Cardiac fibroblast (primary cell): ENCODE results near the gene CAD.

ENCODE experiments used
- DNase-seq, 2 donors: peaks; one replicate each; pipeline versions ENCODE4 v3.0.0 to v3.0.0-alpha.2; 2010; ENCODE audit warnings: low read depth in 2 of 2
- H3K4me3 ChIP-seq, 2 donors: replicated peaks in 1 of 2; 1 replicate in 1 of 2; 2 replicates in 1 of 2; pipeline ENCODE4 v1.5.1; 2011; ENCODE audit warnings: low read depth in 2 of 2, low read length in 2 of 2, mild to moderate bottlenecking in 2 of 2, moderate library complexity in 1 of 2
- TF ChIP-seq, protein P1 (sequence below): IDR thresholded peaks from one replicate; pipeline ENCODE4 v1.5.1; 2011; ENCODE audit warnings: low read depth, mild to moderate bottlenecking, low read length, inconsistent platforms

Gene CAD

DNA sequence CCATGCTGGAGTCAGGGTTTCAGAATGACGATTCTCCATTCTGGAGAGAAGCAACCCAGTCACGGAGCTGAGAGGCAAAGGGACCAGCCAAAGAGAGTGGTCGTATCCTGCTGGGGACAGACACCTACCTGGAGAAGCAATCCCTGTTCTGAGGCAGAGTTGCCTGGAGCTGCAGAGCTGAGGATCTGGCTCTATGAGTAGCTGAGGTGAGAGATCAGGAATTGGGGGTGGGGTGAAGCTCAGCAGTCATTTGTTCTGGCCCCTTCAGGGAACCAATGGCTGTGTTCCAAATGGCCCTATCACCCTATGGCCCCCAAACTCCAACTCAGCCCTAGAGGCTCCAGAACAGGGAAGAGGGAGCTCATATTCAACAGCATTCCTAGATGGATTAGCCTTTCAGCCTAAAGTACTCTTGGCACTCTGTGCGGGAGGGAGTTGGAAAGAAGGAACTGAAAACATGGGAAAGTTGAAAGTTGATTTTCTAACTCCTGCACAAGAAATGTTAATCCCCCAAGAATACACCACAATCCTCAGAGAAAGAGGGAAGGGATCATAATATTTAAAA, 8.6 kb upstream of the CAD start:
- no peak for DNase-seq
- H3K4me3 ChIP-seq = no peak overlapping the region
- TF ChIP-seq, protein P1, sequence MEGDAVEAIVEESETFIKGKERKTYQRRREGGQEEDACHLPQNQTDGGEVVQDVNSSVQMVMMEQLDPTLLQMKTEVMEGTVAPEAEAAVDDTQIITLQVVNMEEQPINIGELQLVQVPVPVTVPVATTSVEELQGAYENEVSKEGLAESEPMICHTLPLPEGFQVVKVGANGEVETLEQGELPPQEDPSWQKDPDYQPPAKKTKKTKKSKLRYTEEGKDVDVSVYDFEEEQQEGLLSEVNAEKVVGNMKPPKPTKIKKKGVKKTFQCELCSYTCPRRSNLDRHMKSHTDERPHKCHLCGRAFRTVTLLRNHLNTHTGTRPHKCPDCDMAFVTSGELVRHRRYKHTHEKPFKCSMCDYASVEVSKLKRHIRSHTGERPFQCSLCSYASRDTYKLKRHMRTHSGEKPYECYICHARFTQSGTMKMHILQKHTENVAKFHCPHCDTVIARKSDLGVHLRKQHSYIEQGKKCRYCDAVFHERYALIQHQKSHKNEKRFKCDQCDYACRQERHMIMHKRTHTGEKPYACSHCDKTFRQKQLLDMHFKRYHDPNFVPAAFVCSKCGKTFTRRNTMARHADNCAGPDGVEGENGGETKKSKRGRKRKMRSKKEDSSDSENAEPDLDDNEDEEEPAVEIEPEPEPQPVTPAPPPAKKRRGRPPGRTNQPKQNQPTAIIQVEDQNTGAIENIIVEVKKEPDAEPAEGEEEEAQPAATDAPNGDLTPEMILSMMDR = no peak

DNA sequence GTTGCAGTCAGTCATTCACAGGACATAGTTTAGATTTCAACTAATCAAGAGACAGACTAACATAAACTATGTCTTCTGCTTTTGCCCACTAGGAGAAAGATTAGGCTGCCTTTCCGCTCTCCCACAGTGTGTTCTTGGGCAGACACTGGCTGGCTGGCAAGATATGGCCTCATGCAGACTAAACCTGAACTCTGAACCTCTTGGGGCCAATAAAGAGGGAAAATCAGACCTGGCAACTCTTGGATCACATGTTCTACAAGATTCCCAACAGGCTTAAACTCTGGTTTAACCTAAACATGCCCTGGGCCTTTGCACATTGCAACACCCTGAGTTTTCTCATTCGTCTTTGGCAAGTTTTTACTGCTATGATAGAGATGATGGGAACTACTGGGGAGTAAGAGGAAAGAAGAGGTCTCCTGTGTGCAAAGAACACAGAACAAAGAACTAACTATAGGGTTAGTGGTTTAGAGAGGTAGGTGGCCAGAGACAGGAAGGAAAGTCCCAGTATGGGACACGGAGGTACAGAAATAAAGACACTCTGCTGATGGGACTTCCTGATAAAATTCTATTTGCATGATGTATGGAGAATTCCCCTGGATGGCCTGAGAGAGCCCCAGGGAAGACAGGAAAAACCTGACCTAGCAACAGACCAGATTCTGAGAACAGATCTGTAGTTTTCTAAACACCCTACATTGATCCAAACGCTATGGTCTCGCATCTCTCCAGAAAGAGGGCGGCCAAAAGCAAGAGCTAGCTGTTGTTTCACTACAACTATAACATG, 7.4 kb upstream of the CAD start:
- peak in 1 of 2 donors; percentile 30 for DNase-seq
- H3K4me3 ChIP-seq = no peak overlapping the region
- TF ChIP-seq, protein P1 = no peak

DNA sequence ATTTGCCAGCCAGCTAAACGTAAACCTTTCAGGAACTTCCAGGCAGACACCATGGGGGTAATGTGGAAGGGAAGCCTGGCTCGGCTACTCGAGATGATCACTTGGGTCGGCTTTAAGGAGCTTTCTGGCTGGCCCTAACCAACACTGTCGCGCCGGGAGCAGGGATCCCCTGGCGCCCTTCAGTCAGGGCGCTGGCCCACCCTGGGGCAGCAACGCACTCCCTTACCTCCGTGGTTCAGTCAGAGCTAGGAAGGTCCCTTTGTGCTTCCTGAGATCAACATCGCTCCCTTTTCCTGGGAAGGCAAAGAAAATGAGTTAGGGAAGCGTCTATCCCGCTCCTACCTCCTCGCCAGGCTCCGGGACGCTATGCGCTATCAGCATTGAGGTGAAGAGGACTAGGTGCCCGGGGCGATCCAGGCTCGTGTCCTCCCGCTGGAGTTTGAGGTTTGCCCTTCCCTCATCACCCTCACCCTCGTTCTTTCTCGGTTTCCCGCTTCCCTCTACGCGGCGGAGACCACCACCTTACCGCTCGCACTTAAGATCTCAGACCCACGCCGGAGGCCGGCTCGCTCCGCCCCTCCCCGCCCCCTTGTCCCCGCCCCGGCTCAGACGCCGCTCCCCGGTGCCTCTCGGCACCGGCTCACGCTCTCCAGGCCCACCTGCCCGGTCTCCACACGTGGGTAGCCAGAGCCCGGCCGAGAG, 5.8 kb upstream of the CAD start:
- DNase-seq = peak in 1 of 2 donors; percentile 26
- H3K4me3 ChIP-seq = peak overlapping the region; percentile 77 to 81
- TF ChIP-seq, protein P1 = no peak

DNA sequence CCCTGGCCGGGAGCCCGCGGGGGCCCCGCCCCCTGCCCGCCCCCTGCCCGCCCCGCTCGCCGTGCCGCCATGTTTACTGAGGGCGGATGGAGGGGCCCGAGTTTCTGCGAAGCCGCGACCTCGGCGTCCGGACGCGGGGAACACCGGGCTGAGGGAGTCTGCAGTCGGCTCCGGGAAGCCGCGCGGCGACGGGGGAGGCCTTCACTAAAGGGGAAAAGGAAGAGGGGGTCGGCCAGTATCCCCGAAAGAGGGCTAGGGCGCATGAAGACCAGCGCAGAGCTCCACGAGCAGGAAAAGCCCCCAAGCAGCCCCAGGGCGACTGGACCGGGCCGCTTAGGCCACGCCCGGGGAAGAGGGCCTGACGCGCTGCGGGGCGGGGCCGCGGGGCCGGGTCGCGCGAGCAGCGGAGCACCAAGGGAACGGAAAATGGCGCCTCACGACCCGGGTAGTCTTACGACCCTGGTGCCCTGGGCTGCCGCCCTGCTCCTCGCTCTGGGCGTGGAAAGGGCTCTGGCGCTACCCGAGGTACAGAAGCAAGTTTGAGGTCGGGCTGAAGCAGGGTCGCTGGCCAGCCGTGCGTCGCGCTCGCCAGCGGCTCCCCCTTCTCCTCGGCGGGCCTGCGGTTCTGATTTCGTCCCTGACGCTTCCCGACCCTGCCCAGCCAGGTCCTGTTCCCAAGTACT, 5.1 kb upstream of the CAD start, which contains the start of the genes ATRAID and SLC5A6:
Gene ATRAID, plus strand, starts transcription at position 99 of the 683 bp plus-strand sequence. Its CDS starts 328 bp downstream, at position 427.
Gene SLC5A6, minus strand, starts transcription at position 326 of the 683 bp plus-strand sequence. CDS start 4,618 bp downstream, outside the sequence.
- peak; percentile 88 to 91 for DNase-seq
- TF ChIP-seq, protein P1 = no peak

DNA sequence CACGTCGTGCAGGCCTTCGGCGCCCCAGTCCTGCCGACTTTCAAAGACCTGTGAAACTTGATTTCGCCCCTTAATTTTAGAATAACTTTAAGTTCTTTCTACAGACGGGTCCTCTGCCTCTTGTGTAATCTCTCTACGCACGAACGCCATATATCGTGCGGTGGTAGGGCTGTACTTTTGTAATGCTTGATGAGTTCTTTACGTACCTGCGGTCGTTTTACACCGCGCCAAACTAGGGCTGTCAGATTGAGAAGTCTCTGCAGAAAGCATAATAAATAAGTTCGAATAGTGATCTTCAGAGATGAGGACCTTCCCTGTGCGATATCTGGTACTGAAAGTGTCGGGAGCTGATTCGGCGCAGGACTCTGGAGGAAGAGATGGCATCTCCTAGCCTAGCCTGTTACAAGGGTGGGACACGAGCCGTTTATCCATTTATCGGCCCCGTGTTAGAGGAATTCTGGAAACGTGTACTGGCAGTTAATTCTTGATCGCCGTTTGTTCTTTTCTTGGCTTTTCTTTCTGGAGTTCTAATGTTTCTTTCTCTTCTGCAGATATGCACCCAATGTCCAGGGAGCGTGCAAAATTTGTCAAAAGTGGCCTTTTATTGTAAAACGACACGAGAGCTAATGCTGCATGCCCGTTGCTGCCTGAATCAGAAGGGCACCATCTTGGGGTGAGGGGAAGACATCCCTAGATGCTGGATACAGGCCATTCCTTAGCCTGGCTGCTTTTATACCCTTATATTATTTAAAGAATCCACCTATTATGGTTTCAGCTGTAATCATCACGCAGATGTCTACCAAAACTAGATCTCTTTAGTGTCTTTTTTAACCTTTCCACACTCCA, 4.3 kb upstream of the CAD start:
- DNase-seq = peak; percentile 71 to 78
- TF ChIP-seq, protein P1 = no peak
- peak overlapping the region; percentile 77 to 81 for H3K4me3 ChIP-seq

More for the DNA sequence above, 5.1 kb upstream of the CAD start, which contains the start of the genes ATRAID and SLC5A6:
- peak within 1 kb of the TSS; percentile 77 to 81 for H3K4me3 ChIP-seq
